Activated CD4-positive, CD25-positive, alpha-beta regulatory T cell treated with anti-CD3 and anti-CD28 coated beads, Interleukin-2, amount 50 U/mL, for 16 hours (primary cell): ENCODE results near the gene CRB2.
"Not testable (repeated sequence)": the region's sequence is repeated elsewhere in the genome, so short reads cannot be mapped to it uniquely, and the experiment has no call there.

Experiments
- DNase-seq: peaks from one replicate; pipeline ENCODE4 v3.0.0-alpha.2; 2020; ENCODE audit warnings: low read depth, low spot score

The CRB2 gene

DNA sequence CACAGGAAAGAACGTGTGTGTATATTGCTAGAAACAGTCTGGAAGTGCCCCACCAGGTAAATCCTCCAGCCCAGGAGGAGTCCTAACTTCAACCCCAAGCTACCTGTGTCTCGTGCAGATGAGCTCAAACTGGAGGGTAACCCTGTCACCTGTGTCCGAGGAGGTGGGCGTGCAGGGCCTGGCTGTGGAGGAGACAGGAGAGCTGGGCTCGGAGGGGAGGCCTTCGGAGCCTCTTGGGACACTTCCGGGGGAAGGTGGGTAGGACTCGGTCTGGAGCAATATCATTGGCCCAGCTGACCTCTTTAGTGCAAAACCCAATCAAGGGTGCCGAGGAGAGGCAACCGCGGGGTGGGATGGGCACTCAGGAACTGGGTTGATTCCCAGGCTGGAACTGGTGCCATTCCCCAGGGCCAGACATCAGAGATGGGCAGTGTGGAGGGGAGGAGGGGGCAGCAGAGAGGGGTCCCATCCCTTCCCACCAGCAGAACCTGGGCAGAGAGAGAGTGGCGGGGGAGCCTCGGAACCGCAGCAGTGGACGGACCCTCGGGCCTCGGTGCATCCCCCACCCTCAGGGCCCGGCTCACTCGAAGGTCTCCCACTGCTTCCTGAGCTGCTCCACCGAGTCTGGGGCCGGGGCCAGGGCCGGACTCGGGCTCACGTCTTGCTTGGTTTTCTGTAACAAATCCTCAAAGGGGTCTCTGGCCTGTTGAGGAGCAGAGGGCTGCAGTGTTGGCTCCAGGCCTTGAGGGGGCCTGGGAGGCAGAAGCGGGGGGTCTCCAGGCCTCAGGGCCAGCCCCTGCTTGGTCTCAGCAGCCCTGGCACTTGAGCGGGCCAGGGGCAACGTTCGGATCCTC lies 25.1 kb downstream of the CRB2 start:
- DNase-seq, result no peak

DNA sequence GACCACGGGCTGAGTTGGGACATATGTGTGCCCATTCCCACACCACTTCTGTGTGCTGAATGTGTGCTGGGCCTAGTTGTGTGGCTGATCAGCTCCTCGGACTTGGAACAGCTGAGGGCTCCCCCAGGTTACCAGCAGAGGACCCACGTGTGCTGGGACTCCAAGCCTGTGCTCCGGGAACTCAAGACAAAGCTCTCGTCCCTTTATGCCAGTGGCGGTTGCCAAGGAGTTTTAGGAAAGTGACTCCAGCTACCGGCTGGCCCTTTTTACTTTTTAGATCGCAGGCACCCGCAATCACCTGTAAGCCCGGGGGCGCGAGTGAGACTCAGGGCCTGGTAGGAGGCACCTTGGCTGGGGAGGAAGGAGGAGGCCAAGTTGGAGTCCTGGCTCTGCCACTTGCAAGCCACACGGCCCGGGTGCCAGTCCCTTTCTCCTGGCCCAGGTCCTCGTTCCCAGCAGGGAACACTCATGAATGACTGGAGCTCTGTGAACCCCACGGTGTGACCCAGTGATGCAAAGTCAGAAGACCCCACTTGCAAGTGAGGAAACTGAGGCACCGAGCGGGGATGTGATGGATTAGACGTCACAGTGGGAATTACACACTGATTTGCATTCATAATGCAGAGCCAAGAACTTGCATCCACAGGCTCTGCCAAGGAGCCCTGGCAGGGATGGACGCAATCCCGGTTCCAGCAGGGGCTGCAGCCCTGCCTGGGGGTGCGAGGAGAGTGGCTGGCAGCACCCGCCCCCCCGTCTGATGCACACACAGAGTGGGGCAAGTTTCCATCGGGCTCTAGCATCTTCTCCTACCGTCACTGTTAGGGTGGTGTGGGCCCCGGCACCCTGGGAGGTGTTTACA lies 26.9 kb downstream of the CRB2 start:
- no peak for DNase-seq

DNA sequence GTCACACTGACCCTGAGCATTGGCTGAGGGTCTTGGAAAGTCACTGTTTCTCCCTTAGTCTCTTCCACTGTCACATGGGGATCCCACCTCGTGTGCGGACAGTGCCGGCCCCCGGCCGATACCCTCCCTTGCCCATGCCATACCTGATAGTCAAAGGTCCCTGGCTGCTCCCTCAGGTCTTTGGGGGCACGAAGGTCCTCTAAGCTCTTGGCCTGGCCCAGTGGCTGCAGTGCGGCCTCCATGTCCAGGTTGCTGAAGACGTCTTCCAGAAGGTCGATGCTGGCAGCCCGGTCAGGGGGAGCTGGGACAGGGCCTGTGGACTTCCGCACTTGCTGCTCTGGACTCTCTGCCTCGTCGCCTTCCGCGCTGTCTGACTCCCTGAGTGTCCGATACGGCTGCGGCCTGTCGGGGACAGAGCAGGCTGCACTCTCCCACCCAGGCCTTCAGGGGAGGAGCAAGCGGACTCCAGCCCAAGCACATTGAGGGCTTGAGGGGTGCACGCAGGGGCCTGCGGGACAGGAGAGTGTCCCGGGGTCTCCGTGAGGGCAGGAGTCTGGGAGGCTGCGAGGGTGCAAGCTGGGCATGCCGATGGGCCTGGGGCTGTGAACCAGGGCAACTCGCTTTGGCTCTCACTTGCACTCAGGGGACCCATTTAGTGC lies 27.6 kb downstream of the CRB2 start:
- DNase-seq, result no peak

DNA sequence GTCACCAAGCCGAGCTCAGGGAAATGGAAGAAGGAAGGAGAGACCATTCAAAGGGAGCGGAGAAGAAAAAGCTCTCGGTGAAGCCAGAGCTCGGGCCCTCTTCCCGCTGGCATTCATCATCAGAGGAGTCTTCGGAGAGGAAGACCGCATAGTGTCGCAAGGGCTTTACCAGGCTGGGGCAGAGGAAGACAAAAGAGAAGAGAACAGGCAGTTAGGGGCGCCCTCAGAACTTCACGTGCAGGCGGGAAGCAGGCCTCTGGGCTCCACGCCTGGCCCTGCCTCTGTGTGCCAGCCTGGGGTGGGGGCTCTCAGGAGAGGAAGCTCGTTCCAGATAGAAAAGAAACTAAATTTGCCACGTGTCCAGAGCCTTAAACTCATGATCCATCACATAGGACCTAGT lies 31.7 kb downstream of the CRB2 start:
- no peak for DNase-seq

DNA sequence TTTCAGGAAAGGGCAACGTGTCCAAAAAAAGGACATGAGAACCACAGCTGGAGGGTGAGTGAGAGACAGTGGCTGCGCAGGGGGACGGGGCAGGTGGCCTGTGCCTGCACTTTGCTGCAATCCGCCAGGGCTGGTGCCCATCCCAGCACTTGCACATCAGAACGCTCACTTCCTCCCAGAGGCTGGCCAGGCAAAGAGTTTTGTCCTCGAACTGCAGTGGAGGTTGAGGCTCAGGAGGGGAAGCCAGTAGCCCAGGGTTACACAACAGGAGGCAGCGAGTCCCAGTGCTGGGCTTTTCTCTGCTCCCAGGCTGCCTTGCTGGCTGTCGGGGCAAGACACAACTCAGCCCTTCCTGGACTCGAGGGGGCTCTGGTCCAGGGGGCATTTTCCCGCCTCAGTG lies 33.1 kb downstream of the CRB2 start:
- no peak for DNase-seq

DNA sequence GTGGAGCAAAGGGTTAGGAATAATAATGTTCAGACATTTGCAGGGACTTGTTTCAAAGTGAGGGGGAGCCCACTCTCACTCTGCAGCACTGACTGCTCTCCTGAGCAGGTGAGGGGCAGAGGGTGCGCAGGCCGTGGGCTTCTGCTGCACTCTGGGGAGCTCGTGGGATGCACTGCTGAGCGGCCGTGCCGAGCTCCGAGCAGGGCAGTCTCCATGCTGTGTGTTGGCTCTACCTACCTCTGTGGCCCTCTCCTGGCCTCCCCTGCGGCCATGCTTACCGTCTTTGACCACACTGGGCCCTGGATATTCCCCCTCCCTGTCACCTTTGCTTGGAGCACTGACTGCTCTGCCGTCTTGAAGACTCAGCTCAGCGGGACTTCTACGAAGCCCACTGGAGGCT lies 33.7 kb downstream of the CRB2 start:
- DNase-seq, result no peak

DNA sequence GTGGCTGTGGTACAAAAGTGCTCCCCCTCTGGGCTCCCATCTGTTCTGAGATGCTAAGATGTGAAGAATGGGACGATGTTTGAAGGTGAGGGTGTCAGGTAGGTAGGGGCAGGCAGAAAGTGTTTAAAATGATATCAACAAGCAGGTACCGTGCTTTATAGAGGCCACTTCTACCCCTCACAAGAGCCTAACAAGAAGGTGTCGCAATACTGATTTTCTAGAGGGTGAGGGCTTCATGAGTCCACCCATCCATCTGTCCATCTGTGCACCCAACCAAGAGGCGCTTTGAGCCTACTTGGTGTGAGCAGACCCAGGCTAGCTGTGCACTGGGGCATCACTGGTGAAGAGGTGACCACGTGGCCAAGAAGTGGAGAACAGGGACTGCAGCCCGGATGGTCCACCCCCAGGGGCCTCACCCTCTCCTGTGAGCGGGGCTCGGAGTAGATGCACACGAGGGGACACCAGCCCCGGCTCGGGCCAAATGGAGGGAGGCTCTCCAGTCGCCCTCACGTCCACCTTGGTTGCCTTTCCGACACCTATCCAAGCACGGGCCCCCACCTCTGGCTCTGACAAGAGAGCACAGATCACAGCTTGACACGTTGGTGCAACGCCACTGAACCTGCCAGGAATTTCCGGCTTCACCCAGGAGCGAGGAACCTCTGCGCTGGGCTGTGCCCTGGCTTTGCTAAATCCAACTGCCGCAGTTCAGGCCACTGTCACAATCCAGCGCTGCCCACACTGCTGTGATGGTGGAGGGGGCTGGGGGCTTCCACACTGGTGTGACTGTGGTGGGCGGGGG lies 34.5 kb downstream of the CRB2 start:
- no peak for DNase-seq

DNA sequence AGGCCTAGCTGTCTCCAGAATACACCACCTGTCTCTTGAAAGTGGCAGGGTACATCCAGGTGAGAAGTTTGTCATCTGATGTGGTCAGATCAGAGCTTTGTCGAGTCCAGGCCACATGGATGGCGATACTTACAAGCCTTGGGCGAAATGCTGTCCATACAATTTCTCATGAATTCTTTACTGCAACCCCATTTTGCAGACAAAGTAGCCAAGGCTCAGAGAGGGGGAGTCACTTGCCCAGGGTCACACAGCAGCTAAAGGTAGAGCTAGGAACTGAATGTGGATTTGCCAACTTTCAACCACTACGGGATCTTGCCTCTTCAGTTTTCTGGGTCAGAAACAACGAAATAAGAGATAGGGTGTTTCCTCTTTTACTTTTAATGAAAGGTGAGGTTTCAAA lies 35.2 kb downstream of the CRB2 start:
- DNase-seq, result no peak

DNA sequence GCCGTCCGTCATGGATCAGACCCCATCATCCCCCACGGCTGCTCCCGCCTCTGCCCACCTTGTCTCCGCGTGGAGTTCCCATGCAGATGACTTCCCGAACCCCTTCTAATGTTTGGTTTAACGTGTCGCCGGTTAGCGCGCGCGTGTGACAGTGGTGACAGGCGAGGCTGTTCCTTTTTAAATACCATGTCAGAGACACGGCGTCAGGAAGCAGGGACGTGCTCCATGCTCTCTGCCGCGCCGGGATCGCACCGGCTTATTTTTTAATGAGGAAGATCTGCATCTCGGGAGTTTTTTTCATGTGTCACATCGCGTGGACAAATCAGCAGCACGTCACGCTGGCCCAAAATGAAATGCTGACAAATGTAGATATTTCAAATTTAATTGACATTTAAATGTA lies 35.9 kb downstream of the CRB2 start:
- no peak for DNase-seq

DNA sequence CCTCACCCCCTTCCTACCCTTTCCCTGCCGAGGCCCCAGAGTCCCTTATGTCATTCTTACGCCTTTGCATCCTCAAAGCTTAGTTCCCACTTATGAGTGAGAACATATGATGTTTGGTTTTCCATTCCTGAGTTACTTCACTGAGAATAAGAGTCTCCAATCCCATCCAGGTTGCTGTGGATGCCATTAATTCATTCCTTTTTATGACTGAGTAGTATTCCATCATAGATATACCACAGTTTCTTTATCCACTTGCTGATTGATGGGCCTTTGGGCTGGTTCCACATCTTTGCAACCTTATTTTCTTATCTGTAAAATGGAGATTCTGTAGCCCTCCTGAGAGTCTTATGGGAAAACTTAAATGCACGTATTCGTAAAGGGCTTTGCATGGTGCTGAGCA lies 36.8 kb downstream of the CRB2 start:
- DNase-seq, result no peak

DNA sequence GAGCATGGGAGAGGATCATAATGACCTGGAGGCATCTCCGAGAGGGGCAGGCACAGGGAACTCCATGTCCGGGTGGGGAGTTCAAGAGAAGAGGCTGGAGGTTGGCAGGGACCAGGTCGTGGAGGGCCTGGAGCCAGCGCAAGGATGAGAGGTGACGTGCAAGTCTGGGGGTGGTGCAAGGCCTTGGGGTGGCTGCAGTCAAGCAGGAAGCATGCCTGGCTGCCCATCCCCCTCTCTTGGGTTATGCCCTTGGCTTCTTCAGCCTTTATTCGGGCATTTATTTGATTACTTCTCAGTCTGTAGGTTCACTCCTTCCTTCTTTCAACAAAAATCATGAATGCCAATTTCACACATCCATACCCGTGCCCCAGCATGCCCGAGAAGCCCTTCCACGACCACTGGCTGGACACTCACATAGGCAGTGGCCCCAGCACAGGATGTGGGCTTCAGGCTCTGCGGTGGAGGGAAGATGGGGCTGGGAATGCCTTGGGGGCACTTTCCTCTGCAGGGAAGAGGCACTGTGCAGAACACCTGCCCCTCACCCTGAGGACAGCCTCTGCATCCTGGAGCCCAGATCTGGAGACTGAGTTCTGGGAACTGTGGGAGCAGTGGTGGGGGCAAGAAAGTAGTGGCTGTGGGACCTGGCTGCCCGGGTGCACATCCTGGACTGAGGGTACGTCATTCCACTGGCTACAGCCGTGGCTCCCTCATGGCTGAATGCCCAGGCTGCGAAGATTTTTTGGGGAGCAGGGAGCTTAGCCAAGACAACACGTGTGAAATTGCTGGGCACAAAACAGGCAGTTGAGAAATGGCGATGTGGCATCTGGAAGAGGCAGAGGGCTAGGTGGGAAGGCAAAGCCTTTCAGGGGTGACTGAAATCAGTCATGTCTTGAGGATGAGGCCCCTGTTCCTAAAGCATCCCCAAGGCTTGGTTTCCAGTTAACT lies 38.6 kb downstream of the CRB2 start:
- no peak for DNase-seq

DNA sequence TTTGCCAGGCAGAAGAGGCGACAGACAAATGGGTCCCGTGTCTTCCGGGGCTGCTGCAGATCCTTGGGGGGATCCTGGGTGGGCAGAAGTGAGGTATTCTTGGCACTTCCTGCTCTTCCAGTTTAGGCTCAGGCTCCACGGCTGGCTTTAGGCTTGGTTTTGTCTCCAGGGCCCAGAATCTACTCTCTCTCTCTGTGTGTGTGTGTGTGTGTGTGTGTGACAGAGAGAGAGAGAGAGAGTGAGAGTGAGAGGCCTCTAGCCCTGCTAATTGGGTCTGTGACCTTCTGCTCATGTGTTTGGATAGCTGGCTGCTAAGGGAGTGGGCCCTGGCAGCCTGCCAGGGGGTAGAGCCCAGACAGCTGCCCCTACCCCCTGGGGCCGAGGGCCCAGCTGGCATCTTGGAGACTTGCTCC lies 39.3 kb downstream of the CRB2 start:
- DNase-seq, result no peak

DNA sequence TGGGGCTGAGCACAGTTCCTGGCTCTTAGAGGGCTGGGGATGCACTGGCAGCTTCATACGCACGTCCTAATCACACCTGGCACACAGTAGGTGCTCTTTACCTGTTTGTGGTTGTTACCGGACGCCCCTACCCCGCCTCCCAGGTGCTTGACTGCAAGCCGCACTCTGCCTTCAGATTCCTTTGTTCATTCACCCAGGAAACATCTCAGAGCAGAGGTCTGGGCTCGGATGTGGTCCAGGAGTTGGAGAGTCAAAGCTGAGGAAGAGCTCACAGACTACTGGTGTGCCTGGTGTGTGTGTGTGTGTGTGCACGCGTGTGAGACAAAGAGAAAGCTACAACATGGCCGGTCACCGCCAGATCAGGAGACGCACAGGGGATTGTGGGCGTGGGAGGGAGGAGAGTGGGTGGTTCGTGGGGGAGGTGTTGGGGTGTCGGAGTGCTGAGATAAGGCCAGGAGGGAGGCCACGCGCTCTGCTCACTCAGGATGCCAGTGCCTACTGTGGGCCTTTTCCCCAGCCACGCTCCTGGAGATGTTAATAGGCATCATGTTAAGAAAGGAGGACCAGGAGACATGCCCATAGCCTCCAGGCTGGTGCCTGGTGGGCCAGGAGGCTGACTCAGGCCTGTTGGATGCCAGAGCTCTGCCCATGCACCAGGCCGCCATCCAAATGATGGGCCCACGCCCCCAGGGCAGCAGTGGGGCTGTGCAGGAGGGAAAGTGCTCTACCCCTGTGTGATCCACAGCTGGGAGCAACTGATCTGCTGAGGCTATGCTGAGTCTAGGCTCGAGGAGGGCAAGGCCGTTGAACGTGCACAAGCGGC lies 39.9 kb downstream of the CRB2 start:
- DNase-seq, result no peak

DNA sequence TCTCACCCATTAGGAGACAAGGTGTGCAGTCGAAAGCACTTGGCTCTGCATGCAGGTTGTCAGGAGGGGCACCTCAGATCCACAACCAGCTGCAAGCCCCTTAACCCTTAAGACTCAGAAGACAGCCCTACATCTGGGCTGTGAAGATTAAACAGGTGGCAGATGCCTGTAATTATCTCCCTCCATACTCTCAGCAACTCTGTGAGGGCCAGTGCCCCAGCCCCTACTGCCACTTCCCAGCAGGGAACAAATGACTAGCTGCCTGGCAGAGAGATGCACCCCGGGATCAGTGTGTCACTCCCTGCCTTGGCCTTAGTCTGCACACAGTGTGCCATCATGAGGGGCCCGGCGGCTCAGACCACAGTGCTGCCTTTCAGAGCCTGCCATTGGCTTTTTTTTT lies 42.0 kb downstream of the CRB2 start:
- DNase-seq, result no peak

DNA sequence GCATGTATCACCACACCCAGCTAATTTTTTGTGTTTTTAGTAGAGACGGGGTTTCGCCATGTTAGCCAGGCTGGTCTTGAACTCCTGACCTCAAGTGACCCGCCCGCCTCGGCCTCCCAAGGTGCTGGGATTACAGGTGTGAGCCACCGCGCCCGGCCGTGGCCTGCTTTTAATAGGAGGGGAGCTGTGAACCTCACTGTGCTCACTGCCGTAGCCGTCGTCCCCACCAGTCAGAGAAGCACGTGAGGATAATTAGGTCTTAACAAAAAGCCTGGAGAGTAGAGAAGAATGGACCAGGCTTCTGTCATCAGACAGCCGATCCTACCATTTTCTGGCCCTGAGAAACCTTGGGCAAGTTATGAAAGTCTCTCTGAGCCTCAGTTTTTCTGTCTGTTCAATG lies 42.9 kb downstream of the CRB2 start:
- not testable (repeated sequence) for DNase-seq

DNA sequence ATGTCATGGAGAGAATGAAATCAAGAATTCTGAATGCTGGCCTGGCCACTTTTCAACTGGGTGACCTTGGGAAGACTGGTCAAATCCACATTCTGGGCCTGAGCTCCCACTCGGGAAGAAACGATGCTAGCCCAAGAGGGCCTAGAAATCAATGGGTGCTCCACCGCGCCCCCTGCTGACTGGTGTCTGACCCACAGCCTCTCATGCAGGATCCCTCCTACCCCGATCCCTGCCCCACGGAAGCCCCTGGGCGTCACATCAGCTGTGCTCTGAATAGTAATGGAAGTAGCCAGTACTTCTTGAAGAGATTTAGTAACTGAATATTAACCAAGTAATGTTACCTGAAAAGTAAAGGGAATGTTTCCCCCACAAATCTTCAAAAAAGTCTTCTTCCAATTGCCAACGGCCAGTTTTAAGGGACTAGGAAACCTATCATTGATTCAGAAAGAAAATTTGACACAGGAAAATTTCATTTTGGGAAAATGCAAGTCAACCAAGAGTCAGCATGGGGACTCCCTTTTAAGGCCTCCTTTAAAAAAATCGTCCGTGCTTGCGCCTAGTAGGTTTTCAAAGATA lies 43.9 kb downstream of the CRB2 start:
- DNase-seq, result no peak

DNA sequence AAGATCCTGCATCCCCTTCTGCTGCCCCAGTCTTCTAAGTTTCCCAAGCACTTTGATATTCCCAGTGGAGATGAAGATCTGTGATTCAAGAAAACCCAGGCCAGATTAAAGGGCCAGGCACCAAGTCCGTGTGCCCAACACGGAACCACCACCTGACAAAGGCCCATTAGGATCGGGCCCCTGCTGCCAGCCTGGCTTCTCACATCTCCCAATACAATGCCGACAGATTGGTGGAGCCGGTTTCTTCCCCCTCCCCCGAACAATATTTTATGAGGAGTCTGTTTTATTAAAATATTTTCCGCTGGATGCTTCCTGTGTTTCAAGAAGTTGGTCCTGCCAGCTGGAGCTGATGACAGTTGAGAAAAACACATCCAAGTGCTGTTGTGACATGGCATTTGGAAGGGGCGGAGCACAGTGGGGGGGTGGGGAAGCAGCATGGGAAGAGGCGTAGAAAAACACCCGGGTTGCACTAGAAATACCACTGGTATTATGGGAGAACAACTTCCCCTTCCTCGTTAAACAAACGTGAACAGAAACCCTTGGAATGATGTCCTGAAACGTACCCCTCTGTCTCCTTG lies 45.0 kb downstream of the CRB2 start:
- DNase-seq, result no peak

DNA sequence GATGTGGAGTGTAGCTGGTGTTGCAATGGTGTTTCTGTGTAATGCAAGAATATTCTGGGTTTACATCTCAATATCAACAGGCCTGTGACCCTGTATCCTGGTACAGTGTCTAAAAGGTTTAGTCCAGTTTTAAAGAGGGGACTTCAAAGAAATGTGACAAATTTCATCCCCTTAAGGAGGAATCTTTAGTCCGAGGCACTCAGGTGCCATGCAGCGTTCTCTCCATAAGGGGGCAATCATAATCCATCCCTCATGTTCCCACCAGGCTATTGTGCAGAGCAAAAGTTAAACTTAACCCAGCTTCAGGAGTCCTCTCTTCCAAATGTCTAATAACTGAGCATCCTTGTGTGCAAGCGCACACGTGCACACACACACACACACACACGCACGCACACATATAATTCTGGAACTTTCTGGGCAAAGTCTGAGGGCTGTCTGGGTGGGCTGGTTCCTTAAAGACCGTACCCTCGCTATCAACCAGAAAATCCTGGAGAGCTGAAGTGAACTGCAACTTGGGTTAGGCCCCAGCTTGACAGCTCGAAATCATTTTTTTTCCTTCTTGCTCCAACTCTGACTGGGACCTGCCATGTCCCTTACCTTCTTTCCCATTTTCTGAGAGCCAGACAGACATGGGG lies 46.0 kb downstream of the CRB2 start:
- no peak for DNase-seq
